Loucy (cell line): ENCODE results near the gene VWF.

ENCODE experiments used
- H2AFZ ChIP-seq: fragments of 200-600 bp; sonication (generic); 2 replicates; pipeline ENCODE4 v1.6.0; 2016; ENCODE audit warnings: antibody characterized with exemption, mild to moderate bottlenecking, low read length, moderate library complexity
- H3F3A ChIP-seq: fragments of 200-600 bp; 2 replicates; pipeline ENCODE4 v1.6.0; 2016; ENCODE audit warnings: antibody characterized with exemption, low read depth, mild to moderate bottlenecking
- H3K27me3 ChIP-seq: fragments of 200-600 bp; sonication (generic); 2 replicates; pipeline ENCODE4 v1.6.1; 2014; ENCODE audit warnings: low read length, mild to moderate bottlenecking; ENCODE audit not compliant: insufficient read depth, poor library complexity, severe bottlenecking
- H3K36me3 ChIP-seq: fragments of 200-600 bp; sonication (generic); 2 replicates; pipeline ENCODE4 v1.6.1; 2016; ENCODE audit warnings: low read length; ENCODE audit not compliant: insufficient read depth
- H3K4me1 ChIP-seq: fragments of 200-600 bp; sonication (generic); 2 replicates; pipeline ENCODE4 v1.5.1; 2014; ENCODE audit warnings: low read length, mild to moderate bottlenecking; ENCODE audit not compliant: insufficient read depth, poor library complexity, severe bottlenecking
- H3K4me2 ChIP-seq: fragments of 200-600 bp; sonication (generic); 2 replicates; pipeline ENCODE4 v1.6.0; 2014; ENCODE audit warnings: antibody characterized with exemption, low read length, low read depth, mild to moderate bottlenecking; ENCODE audit not compliant: poor library complexity, severe bottlenecking
- H3K4me3 ChIP-seq: fragments of 200-600 bp; sonication (generic); 2 replicates; pipeline ENCODE4 v1.5.1; 2014; ENCODE audit warnings: low read length, mild to moderate bottlenecking, mixed read lengths; ENCODE audit not compliant: poor library complexity, severe bottlenecking
- H3K79me2 ChIP-seq: fragments of 200-600 bp; sonication (generic); 2 replicates; pipeline ENCODE4 v1.6.1; 2014; ENCODE audit warnings: low read length; ENCODE audit not compliant: insufficient read depth
- H3K9ac ChIP-seq: fragments of 200-600 bp; sonication (generic); 2 replicates; pipeline ENCODE4 v1.6.0; 2014; ENCODE audit warnings: mild to moderate bottlenecking, low read depth, low read length, moderate library complexity; ENCODE audit not compliant: poor library complexity, severe bottlenecking
- H3K9me2 ChIP-seq: fragments of 200-600 bp; sonication (generic); replicated peaks from 2 replicates; pipeline ENCODE4 v1.6.1; 2016; ENCODE audit warnings: low read depth, low read length, mixed read lengths
- H3K9me3 ChIP-seq: fragments of 200-600 bp; sonication (generic); 2 replicates; pipeline ENCODE4 v1.6.1; 2014; ENCODE audit warnings: mild to moderate bottlenecking, antibody characterized with exemption, low read length, low read depth; ENCODE audit not compliant: insufficient read depth
- H4K20me1 ChIP-seq: fragments of 200-600 bp; sonication (generic); 2 replicates; pipeline ENCODE4 v1.6.0; 2014; ENCODE audit warnings: antibody characterized with exemption, low read length, mild to moderate bottlenecking; ENCODE audit not compliant: insufficient read depth, poor library complexity, severe bottlenecking
- EZH2phosphoT487 ChIP-seq: fragments of 200-600 bp; IDR thresholded peaks from 2 replicates; pipeline ENCODE4 v1.6.1; 2018; ENCODE audit warnings: antibody characterized with exemption, mild to moderate bottlenecking, moderate library complexity, borderline replicate concordance
- TF ChIP-seq, protein P1 (sequence below): fragments of 200-600 bp; sonication (generic); conservative IDR thresholded peaks from 2 replicates; pipeline ENCODE4 v1.5.1; 2014; ENCODE audit warnings: mild to moderate bottlenecking, antibody characterized with exemption, low read length

VWF gene

DNA sequence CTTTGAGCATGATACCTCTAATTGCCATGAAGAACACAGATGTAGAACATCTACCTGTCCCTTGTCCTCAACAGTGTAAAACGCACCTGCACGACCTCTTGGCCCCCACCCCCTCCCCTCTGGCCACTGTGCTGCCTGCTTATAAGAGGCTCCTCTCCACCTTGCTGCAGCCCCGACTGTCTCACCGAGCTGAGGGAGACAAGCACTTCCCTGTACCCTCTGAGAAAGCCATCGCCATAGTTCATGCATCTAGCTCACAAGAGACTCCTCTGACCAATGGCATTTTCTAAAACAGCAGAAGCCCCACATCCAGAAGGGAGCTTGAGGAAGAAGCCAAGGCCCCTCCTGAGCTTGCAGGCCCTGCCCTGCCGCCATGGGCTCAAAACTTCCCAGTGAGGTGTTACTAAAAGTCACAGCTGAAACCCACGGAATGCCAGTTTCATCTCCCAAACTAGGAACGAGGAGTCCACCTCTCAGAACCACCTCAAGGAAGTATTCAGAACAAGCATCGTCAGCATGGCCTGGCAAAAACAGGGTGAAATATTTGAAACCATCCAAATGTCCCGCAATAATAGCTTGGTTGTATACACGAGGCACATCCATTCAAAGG is 157.9 kb downstream of the VWF start:
- no peaks in the 10 kb centered on the region for H4K20me1 ChIP-seq
- no peak overlapping the region for H3K4me3 ChIP-seq
- H2AFZ ChIP-seq, result 0 out of 2 replicates have a peak overlapping the region, but pooled peaks have one; percentile 75
- no peaks in the 10 kb centered on the region for H3K4me1 ChIP-seq
- H3K9me3 ChIP-seq, result no peaks in the 10 kb centered on the region
- H3K27me3 ChIP-seq, result no peaks in the 10 kb centered on the region
- no peaks in the 10 kb centered on the region for H3K79me2 ChIP-seq
- no peak overlapping the region for H3K9ac ChIP-seq
- H3F3A ChIP-seq, result no peaks in the 10 kb centered on the region
- no peak overlapping the region for H3K4me2 ChIP-seq
- H3K9me2 ChIP-seq, result no peaks in the 10 kb centered on the region
- H3K36me3 ChIP-seq, result no peaks in the 10 kb centered on the region
- TF ChIP-seq EZH2phosphoT487, result no peak
- TF ChIP-seq, protein P1, sequence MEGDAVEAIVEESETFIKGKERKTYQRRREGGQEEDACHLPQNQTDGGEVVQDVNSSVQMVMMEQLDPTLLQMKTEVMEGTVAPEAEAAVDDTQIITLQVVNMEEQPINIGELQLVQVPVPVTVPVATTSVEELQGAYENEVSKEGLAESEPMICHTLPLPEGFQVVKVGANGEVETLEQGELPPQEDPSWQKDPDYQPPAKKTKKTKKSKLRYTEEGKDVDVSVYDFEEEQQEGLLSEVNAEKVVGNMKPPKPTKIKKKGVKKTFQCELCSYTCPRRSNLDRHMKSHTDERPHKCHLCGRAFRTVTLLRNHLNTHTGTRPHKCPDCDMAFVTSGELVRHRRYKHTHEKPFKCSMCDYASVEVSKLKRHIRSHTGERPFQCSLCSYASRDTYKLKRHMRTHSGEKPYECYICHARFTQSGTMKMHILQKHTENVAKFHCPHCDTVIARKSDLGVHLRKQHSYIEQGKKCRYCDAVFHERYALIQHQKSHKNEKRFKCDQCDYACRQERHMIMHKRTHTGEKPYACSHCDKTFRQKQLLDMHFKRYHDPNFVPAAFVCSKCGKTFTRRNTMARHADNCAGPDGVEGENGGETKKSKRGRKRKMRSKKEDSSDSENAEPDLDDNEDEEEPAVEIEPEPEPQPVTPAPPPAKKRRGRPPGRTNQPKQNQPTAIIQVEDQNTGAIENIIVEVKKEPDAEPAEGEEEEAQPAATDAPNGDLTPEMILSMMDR, result no peak

DNA sequence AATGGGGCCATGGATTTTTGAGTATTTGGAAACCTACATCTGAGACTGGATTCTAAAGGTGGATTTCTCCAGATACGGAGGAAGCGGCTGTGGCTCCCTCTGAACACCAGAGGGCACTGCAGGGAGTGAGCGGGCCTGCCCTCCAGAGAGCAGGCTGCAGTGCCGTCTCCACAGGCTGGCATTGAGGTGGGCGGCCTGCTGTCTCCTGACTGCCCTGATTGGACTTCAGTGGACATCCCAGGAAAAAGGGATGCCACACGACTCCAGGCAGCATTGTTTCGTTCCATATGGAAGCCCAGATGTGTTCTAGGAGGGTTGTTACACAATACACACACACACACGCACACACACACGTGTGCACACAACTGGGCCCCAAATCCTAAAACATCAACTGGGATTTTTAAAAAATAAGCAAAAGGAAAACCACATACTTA is 158.5 kb downstream of the VWF start:
- Histone ChIP-seq H3K27me3 (no peaks in the 10 kb centered on the region), H3K36me3 (no peaks in the 10 kb centered on the region), H3K79me2 (no peaks in the 10 kb centered on the region), H4K20me1 (no peaks in the 10 kb centered on the region), H3F3A (no peaks in the 10 kb centered on the region), H3K4me1 (no peaks in the 10 kb centered on the region), H3K9me2 (no peaks in the 10 kb centered on the region), H3K4me3 (no peak overlapping the region), H3K9ac (no peak overlapping the region), H3K9me3 (no peaks in the 10 kb centered on the region), H2AFZ (0 out of 2 replicates have a peak overlapping the region, but pooled peaks have one; percentile 75), H3K4me2 (no peak overlapping the region)
- TF ChIP-seq, protein P1, result peak; percentile 85
- TF ChIP-seq EZH2phosphoT487, result no peak

DNA sequence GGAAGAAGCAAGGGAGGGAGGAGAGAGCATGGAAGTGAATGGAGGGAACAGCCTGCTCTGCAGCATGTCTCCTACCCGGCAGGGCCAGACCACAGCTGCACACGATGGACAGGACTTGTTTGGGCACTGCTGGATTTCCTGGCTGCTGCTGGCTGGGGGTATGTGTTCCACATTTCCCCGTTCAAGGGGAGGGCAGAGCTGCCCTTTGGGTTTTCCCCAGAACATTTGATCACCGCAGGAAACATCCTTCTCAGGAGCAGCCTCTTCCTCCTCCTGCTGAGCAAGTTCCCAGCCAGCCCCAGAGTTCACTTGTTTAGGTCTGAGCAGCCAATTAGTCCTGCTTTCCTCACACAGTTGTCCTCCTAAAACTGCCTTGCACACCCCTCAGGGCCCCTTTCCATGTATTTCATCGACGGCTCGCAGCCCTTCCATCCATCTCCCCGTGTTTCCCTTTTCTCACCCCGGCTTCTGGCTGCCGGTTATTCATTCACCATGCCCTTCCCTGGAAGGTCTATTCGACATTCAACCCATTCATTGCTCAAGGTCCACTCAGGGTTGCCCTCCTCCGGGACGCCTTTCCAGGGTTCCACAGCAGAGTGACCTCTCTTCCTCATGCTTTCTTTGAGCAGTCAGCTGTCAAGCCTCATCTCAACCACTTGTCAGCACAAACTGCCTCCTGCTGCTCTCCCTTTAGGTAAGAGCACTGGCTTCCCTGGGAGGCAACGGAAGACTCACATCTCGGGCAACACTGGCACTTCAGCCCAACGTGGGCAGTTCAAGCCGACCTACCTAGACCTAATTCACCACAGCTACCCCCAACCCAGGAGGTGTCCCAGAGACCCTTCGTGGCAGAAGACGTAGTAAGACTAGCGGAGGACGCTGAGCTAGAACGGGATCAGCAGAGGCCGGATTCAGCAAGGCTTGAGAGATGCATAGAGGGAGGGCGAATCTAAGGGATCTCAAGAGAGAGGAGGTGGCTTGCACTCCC is 159.3 kb downstream of the VWF start:
- no peaks in the 10 kb centered on the region for H3K36me3 ChIP-seq
- H3K4me3 ChIP-seq, result no peak overlapping the region
- H4K20me1 ChIP-seq, result no peaks in the 10 kb centered on the region
- no peaks in the 10 kb centered on the region for H3F3A ChIP-seq
- H3K9ac ChIP-seq, result no peak overlapping the region
- no peaks in the 10 kb centered on the region for H3K9me2 ChIP-seq
- no peaks in the 10 kb centered on the region for H3K27me3 ChIP-seq
- H3K4me2 ChIP-seq, result no peak overlapping the region
- TF ChIP-seq, protein P1, result no peak
- TF ChIP-seq EZH2phosphoT487, result no peak
- no peak overlapping the region for H2AFZ ChIP-seq
- no peaks in the 10 kb centered on the region for H3K9me3 ChIP-seq
- H3K4me1 ChIP-seq, result no peaks in the 10 kb centered on the region
- H3K79me2 ChIP-seq, result no peaks in the 10 kb centered on the region
